ENCODE results near the gene ASTN2.

- no peak for TF ChIP-seq CTCF (IDR thresholded peaks at IDR 0.05)
- TF ChIP-seq POLR2A (IDR thresholded peaks at IDR 0.05), result no peak
Observed at GRCh38 chr9:116686135-116686534, 728.7 kb downstream of the ASTN2 start.

All from testis (tissue), 2 donors.